ENCODE results near the gene MATR3. TPM values are rescaled to one million over a fixed set of nuclear protein-coding genes. Genes with fewer than 3 reads are reported as not detected.

The MATR3 gene
- total and polyA plus RNA-seq, 2 of the 4 experiments (the other 2 are of a cell fraction) = 81.4 to 367 TPM

DNA sequence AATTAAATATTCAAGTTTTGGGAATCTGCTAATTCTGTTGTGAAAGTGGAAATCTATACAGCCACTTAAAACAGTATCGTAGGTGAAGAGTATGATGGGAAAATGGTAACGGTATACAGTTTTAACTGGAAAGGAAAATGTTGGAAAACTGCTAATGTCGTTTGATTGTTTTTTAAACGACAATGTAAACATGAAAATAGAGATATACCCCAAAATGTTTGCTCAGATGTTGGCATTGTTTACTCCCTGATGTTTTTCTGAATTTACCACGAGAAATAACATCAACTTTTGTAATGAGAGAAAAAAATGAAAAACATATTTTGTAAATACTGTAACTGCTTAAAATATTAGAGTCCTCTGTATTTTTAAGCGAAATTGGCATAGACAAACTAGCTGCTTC is 2.7 kb downstream of the MATR3 start (continued):
- TF ChIP-seq NFE2L2 (IDR thresholded peaks at IDR 0.05; ENCODE audit: low read depth, low read length) = no peak
- no peak for TF ChIP-seq MXI1 (IDR thresholded peaks at IDR 0.05; ENCODE audit: borderline replicate concordance, low read depth, low read length)
- no peak for TF ChIP-seq FOS (IDR thresholded peaks at IDR 0.05; ENCODE audit: low read depth, low read length)

DNA sequence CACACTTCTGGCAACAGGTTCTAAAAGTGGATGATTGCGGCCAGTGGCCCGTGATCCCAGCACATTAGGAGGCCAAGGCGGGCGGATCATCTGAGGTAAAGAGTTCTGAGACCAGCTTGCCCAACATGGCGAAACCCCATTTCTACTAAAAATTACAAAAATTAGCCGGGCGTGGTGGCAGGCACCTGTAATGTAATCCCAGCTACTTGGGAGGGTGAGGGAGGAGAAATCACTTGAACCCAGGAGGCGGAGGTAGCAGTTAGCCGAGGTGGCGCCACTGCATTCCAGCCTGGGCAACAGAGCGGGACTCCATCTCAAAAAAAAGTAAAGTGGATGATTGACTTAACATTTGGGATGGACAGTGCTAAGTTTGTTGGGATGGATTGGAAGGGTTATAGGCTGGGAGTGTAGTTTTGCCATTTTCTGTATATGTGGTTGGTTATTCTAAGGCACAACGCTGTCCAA is 3.4 kb downstream of the MATR3 start:
- Histone ChIP-seq H3K23ac (ENCODE audit: low read depth, low read length) (peak overlapping the region; percentile 4; the same call in 1 of the 2 replicates), H3K9me3 (ENCODE audit: control insufficient read depth, insufficient read depth, low read length) (no peaks in the 10 kb centered on the region), H2AK9ac (replicated peaks; ENCODE audit: low read depth, low read length, poor library complexity) (no peak overlapping the region), H3K27ac (ENCODE audit: insufficient read depth, low read length) (no peak overlapping the region), H3K79me1 (ENCODE audit: low read depth in 1 of 2, low read length in 2 of 2) (peaks cover 0 to 30% of the 10 kb centered on the region in 2 experiments; a peak in 2 of 4 replicates), H3K9ac (ENCODE audit: low read depth, low read length) (no peak overlapping the region), H3K4me1 (ENCODE audit: control insufficient read depth, insufficient read depth, low read length) (peaks cover 7% of the 10 kb centered on the region), H3K36me3 (ENCODE audit: control insufficient read depth, insufficient read depth, low read length) (no peaks in the 10 kb centered on the region), H3K4me3 (ENCODE audit: insufficient read depth, low read depth, low read length) (no peak overlapping the region), H2AK5ac (ENCODE audit: low read depth, low read length) (no peak overlapping the region), H4K8ac (ENCODE audit: low read depth in 2 of 2, low read length in 2 of 2) (no peak overlapping the region), H3K9me1 (ENCODE audit: insufficient read depth, low read length) (peaks cover 13% of the 10 kb centered on the region), H2BK120ac (ENCODE audit: low read depth, low read length) (no peak overlapping the region), H3K27me3 (ENCODE audit: control insufficient read depth, insufficient read depth, low read length) (no peaks in the 10 kb centered on the region), H3K18ac (ENCODE audit: low read depth, low read length) (no peak overlapping the region), H3K14ac (replicated peaks; ENCODE audit: low read depth, low read length) (no peak overlapping the region), H3K4ac (ENCODE audit: low read depth, low read length) (no peak overlapping the region), H3K56ac (ENCODE audit: extremely low read depth, insufficient read depth, low read length) (no peak overlapping the region), H2BK15ac (ENCODE audit: low read depth, low read length) (no peak overlapping the region), H2BK5ac (ENCODE audit: low read depth, low read length, poor library complexity, severe bottlenecking) (no peak overlapping the region), H4K91ac (ENCODE audit: insufficient read depth, low read depth, low read length) (no peak overlapping the region), H2BK20ac (ENCODE audit: low read depth, low read length) (no peak overlapping the region), H2AFZ (replicated peaks; ENCODE audit: low read length, poor library complexity) (no peak overlapping the region), H3K4me2 (ENCODE audit: low read depth, low read length) (peak overlapping the region; percentile 16; the same call in 1 of the 2 replicates), H4K20me1 (ENCODE audit: insufficient read depth, low read length) (peaks cover 84% of the 10 kb centered on the region), H4K5ac (ENCODE audit: low read depth, low read length) (no peak overlapping the region)
- ChIA-PET POLR2A (ENCODE audit: unreplicated experiment) (no interaction called here), CTCF (interaction anchor here (0.6 to 1.6 kb wide), 2 partner anchors 45 to 371 kb away, joined by 3 to 4 read pairs; partner anchors contain the start of gene PAIP2)
- DNase-seq = no peak
- WGBS, 2 experiments (ENCODE audit: extremely low coverage in 2 of 2, insufficient read length in 1 of 2) = 95% methylated on average over 4 of the region's 12 CpGs; no CpG with 5 or more reads in 1 of the 2 experiments
- ATAC-seq (ENCODE audit: low read depth) = no peak
- in situ Hi-C loops (cut with MboI; ENCODE audit: low sequenced_read_pairs) = no loop called here
- intact Hi-C loops (cut with micrococcal nuclease) = no loop called here
- dilution Hi-C loops (cut with HindIII; ENCODE audit: low sequenced_read_pairs, unreplicated experiment) = no loop called here
- no TSS peak for BruUV-seq (replicated peaks)
- TF ChIP-seq CHD1 (IDR thresholded peaks at IDR 0.05; ENCODE audit: low read depth, low read length) = no peak
- TF ChIP-seq RAD21 (IDR thresholded peaks at IDR 0.05; ENCODE audit: low read length) = no peak
- no peak for TF ChIP-seq CEBPB (IDR thresholded peaks at IDR 0.05; ENCODE audit: low read depth, low read length)
- TF ChIP-seq CTCF (conservative IDR thresholded peaks at IDR 0.05; ENCODE audit: low read depth, low read length) = no peak
- no peak for TF ChIP-seq MAZ (IDR thresholded peaks at IDR 0.05; ENCODE audit: borderline replicate concordance, low read depth, low read length)
- no peak for TF ChIP-seq MAFK (IDR thresholded peaks at IDR 0.05; ENCODE audit: low read depth, low read length)
- TF ChIP-seq BHLHE40 (IDR thresholded peaks at IDR 0.05; ENCODE audit: low read depth, low read length) = no peak
- TF ChIP-seq, protein P1, sequence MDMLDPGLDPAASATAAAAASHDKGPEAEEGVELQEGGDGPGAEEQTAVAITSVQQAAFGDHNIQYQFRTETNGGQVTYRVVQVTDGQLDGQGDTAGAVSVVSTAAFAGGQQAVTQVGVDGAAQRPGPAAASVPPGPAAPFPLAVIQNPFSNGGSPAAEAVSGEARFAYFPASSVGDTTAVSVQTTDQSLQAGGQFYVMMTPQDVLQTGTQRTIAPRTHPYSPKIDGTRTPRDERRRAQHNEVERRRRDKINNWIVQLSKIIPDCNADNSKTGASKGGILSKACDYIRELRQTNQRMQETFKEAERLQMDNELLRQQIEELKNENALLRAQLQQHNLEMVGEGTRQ (IDR thresholded peaks at IDR 0.05; ENCODE audit: low read depth, low read length) = no peak
- TF ChIP-seq SMC3 (IDR thresholded peaks at IDR 0.05; ENCODE audit: low read depth, low read length) = no peak
- TF ChIP-seq NFE2L2 (IDR thresholded peaks at IDR 0.05; ENCODE audit: low read depth, low read length) = no peak
- TF ChIP-seq RCOR1 (IDR thresholded peaks at IDR 0.05; ENCODE audit: insufficient replicate concordance, low read length) = no peak
- TF ChIP-seq, protein P2, sequence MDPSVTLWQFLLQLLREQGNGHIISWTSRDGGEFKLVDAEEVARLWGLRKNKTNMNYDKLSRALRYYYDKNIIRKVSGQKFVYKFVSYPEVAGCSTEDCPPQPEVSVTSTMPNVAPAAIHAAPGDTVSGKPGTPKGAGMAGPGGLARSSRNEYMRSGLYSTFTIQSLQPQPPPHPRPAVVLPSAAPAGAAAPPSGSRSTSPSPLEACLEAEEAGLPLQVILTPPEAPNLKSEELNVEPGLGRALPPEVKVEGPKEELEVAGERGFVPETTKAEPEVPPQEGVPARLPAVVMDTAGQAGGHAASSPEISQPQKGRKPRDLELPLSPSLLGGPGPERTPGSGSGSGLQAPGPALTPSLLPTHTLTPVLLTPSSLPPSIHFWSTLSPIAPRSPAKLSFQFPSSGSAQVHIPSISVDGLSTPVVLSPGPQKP (IDR thresholded peaks at IDR 0.05; ENCODE audit: borderline replicate concordance, low read depth, low read length) = no peak

All from IMR-90 (cell line).